Measurements from ENCODE around the gene HK1.
"Not testable (repeated sequence)": the region's sequence is repeated elsewhere in the genome, so short reads cannot be mapped to it uniquely, and the experiment has no call there.

HK1 gene

GRCh38 chr10:69254877-69255276 is 23.4 kb upstream of the HK1 start:
- DNase-seq (ENCODE audit: low read depth in 2 of 2), result no peak

- no peak for DNase-seq (ENCODE audit: low read depth in 2 of 2)
Measured at GRCh38 chr10:69259547-69260243, 18.6 kb upstream of the HK1 start.

GRCh38 chr10:69261184-69261583 is 17.1 kb upstream of the HK1 start:
- DNase-seq (ENCODE audit: low read depth in 2 of 2), result no peak

- DNase-seq (ENCODE audit: low read depth in 2 of 2), result no peak
Measured at GRCh38 chr10:69262292-69262751, 16.0 kb upstream of the HK1 start.

GRCh38 chr10:69265521-69265920 is 12.8 kb upstream of the HK1 start:
- DNase-seq (ENCODE audit: low read depth in 2 of 2), result no peak

GRCh38 chr10:69268761-69269416 is 9.4 kb upstream of the HK1 start:
- DNase-seq (ENCODE audit: low read depth in 2 of 2), result no peak

GRCh38 chr10:69269761-69270160 is 8.5 kb upstream of the HK1 start:
- no peak for DNase-seq (ENCODE audit: low read depth in 2 of 2)

GRCh38 chr10:69270990-69271389 is 7.3 kb upstream of the HK1 start:
- DNase-seq (ENCODE audit: low read depth in 2 of 2), result no peak

- DNase-seq (ENCODE audit: low read depth in 2 of 2), result no peak
Measured at GRCh38 chr10:69272624-69273023, 5.7 kb upstream of the HK1 start.

GRCh38 chr10:69275444-69275843 is 2.9 kb upstream of the HK1 start:
- no peak for DNase-seq (ENCODE audit: low read depth in 2 of 2)

GRCh38 chr10:69276503-69276902 is 1.8 kb upstream of the HK1 start:
- no peak for DNase-seq (ENCODE audit: low read depth in 2 of 2)

- DNase-seq (ENCODE audit: low read depth in 2 of 2), result no peak
Measured at GRCh38 chr10:69279110-69279509, 814 bp downstream of the HK1 start.

- DNase-seq (ENCODE audit: low read depth in 2 of 2), result no peak
Measured at GRCh38 chr10:69281507-69282413, 3.5 kb downstream of the HK1 start.

GRCh38 chr10:69284402-69284801 is 6.1 kb downstream of the HK1 start:
- DNase-seq (ENCODE audit: low read depth in 2 of 2), result not testable (repeated sequence)

- DNase-seq (ENCODE audit: low read depth in 2 of 2), result no peak
Measured at GRCh38 chr10:69285699-69286098, 7.4 kb downstream of the HK1 start.

- no peak for DNase-seq (ENCODE audit: low read depth in 2 of 2)
Measured at GRCh38 chr10:69287181-69287580, 8.9 kb downstream of the HK1 start.

GRCh38 chr10:69290993-69291392 is 12.7 kb downstream of the HK1 start:
- DNase-seq (ENCODE audit: low read depth in 2 of 2), result no peak

GRCh38 chr10:69292459-69292858 is 14.2 kb downstream of the HK1 start:
- DNase-seq (ENCODE audit: low read depth in 2 of 2), result no peak

- no peak for DNase-seq (ENCODE audit: low read depth in 2 of 2)
Measured at GRCh38 chr10:69295027-69295636, 16.8 kb downstream of the HK1 start.

- no peak for DNase-seq (ENCODE audit: low read depth in 2 of 2)
Measured at GRCh38 chr10:69303632-69304051, 25.3 kb downstream of the HK1 start.

GRCh38 chr10:69306421-69306820 is 28.1 kb downstream of the HK1 start:
- no peak for DNase-seq (ENCODE audit: low read depth in 2 of 2)

GRCh38 chr10:69307434-69307833 is 29.1 kb downstream of the HK1 start:
- DNase-seq (ENCODE audit: low read depth in 2 of 2), result no peak

Data from stimulated activated CD8-positive, alpha-beta memory T cell treated with anti-CD3 and anti-CD28 coated beads, Interleukin-15, amount 100 ng/mL, for 48 hours (primary cell).